COLO668 (cell line): ENCODE data around the gene AEBP1.

Experiments
- DNase-seq: peaks from one replicate; lab custom pipeline; 2025; ENCODE audit not compliant: unreplicated experiment; lab: John Stamatoyannopoulos, UW

AEBP1 gene

GRCh38 chr7:44140341-44140740 lies 36.2 kb downstream of the AEBP1 start:
- no peak for DNase-seq

DNA sequence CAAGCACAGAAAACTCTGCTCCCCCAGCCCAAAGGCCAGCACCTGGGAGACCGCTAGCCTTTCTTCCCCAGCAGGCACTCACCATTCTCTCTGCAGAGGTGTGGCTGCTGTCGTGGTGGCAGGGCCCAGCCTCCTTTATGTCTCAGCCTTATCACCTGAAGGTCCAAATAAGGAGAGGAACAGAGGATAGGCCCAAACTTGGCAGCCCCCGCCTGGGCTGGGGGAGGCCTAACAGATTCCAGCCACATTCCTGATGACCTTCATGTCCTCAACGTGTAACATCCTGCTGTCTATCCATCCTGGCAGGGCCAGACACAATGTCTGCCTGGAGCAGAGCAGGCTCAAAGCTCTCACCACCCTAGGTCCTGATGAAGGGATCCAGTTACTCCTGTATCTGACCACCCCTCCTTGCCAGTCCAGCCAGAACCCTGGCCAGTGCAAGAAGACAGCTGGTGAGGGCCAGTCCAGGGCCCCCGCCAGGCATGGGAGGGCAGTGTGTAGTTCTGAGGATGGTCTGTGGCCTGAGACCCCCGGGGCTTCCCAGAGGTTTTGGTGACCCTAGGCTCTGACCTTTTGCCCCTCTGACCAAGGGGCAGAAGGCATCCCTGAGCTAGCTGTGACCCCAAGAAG lies 37.2 kb downstream of the AEBP1 start, which contains the start of gene MYL7:
MYL7 (minus strand) TSS at position 112 of the 630 bp plus-strand sequence; CDS start at position 85, 27 bp downstream.
- no peak for DNase-seq

DNA sequence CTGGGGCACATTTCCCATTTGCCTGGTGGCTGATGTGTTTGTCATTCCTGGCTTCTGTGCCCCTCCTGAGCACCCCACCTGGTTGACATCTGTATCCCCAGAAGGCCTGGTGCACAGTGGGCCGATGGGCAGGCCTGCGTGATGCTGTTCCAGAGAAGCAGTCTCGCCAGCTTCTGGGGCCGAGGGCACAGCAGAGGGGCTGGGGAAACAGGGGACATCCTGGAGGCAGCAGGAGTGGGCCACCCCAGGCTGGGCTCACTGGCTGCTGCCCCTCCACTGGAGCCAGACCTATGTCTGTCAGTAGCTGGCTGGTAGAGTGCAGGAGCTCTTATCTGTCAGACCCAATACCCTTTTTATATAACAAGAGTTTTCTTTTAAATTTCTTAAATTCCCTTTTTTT lies 37.9 kb downstream of the AEBP1 start:
- no peak for DNase-seq

DNA sequence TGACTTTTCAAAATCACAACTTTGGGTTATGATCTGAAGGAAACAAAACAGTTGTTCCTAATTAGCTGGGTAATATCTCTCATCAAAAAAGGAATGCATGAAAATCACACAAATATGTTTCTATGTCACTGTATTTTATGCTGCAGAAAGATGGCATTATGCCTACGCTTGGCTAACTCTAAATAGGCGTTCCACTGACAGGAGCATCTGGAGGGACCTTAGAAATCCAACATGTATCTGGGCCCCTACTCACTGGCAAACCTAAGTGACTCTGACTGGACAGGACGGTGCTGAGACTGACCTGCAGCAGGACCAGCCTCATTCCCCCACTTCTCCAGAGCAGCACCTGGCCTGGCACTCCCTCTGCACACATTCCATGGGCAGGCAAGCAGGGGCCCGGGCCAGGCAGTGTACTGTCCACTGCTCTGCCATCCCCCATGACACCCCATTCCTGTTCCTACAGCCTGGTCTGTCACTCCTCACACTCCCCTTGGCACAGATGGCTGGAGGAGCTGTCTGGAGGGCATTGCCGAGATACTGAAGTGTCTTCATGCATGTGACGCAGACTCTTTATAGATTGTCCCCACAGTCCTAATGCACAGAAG lies 39.6 kb downstream of the AEBP1 start:
- DNase-seq: no peak

DNA sequence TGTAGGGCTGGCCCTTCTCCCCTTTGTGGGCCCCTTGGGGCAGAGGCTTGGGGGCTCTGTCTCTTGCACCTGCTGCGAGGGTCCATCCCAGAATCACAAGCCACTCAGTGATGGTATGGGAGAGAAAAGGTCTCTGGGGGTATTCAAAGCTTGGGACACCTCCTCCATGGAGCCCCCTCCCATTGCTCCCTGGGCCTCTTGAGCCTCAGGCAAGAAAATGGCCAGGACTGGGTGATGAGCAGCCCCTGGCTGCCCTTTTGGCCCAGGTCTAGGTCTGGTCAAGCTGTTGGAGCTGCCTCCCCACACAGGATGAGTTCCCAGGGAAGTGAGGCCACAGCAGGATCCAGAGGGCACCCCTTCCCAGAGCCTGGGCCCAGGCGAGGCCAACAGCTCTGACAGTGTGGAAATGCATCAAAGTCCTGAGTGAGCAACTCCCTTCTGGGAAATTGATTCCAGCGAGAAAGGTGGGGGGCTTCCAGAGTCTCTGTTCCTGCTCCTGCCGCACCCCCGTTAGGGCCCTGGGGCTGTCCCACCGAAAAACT lies 40.4 kb downstream of the AEBP1 start:
- DNase-seq: no peak

GRCh38 chr7:44144968-44145478 lies 40.9 kb downstream of the AEBP1 start:
- no peak for DNase-seq

GRCh38 chr7:44145479-44145968 lies 41.4 kb downstream of the AEBP1 start:
- DNase-seq: no peak

GRCh38 chr7:44145969-44146911 lies 42.1 kb downstream of the AEBP1 start:
- no peak for DNase-seq

- no peak for DNase-seq
These were observed 43.2 kb downstream of the AEBP1 start for GRCh38 chr7:44147026-44147991.

DNA sequence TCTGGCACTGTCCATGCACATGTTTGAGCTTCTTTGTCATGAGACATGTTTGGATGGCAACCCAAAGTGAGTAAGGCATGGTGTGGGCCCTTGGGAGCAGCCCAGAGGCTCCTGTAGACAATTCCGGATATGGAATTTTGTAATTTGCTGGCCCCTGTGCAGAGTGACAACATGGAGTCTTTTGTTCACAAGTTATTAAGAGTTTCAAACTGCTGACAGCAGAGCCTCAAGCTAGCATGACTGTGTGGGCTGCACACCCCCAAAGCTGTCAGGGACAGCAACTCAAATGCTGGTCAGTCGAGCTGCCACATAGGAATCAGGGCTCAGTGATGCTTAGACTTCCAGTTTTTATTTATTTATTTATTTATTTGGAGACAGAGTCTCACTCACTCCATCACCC lies 44.0 kb downstream of the AEBP1 start:
- DNase-seq: no peak

- DNase-seq: no peak
These were observed 44.9 kb downstream of the AEBP1 start for GRCh38 chr7:44148961-44149536.

- DNase-seq: no peak
These were observed 45.7 kb downstream of the AEBP1 start for GRCh38 chr7:44149571-44150465.

- peak; percentile 39 for DNase-seq
These were observed 46.3 kb downstream of the AEBP1 start for GRCh38 chr7:44150466-44150832.

DNA sequence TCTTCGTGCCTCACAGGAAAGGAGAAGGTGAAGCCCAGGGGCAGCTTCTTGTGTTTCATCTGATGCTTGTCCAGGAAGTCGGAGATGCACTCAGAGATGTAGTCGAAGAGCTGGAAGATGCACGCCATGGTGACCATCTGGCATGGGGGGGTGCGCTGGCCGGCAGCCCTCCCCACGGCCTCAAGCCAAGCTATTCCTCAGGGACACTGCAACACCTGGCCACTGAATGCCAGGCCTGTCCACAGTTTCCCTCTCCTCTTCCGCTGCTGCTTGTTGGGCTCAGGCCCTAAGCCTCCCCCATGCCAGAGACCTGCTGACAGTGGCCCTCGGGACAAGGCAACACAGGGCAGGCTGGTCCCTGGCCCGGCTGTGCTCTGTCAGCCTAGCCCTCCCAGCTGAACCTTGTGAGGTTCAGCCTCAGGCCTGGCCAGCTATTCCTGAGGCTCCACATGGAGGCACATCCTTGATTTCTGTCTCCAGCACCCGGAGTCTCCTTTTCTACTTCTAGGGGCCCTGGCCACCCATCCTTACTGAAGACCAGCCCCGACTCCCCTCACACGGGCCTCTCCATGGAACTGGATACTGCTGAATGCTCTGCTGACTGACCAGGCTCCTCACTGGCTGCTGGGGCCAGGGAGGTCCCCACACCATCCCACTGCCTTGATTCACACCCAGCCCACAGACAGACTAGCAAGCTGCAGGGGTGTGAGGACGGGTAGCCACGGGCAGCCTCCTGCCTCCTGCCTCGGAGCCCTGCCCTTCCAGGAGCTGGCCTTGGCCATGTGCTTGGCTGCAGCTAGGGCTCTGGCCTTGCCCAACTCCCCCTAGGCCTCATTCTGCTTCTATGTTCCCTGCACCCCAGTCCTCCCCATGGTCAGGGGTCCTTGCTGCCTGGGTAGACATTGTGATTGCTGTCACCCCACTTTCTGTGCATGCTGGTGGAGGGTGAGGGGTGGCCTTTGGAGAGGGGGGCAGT lies 47.1 kb downstream of the AEBP1 start:
- no peak for DNase-seq

GRCh38 chr7:44151956-44152355 lies 47.8 kb downstream of the AEBP1 start:
- no peak for DNase-seq

- peak; percentile 35 for DNase-seq
These were observed 49.1 kb downstream of the AEBP1 start for GRCh38 chr7:44152971-44153947.
